Activated CD8-positive, alpha-beta memory T cell treated with anti-CD3 and anti-CD28 coated beads, Interleukin-2, amount 50 U/mL, for 48 hours (primary cell): ENCODE data around the gene IFI30.

Experiments
- DNase-seq: peaks from one replicate; pipeline ENCODE4 v3.0.0-alpha.2; 2020

The IFI30 gene

DNA sequence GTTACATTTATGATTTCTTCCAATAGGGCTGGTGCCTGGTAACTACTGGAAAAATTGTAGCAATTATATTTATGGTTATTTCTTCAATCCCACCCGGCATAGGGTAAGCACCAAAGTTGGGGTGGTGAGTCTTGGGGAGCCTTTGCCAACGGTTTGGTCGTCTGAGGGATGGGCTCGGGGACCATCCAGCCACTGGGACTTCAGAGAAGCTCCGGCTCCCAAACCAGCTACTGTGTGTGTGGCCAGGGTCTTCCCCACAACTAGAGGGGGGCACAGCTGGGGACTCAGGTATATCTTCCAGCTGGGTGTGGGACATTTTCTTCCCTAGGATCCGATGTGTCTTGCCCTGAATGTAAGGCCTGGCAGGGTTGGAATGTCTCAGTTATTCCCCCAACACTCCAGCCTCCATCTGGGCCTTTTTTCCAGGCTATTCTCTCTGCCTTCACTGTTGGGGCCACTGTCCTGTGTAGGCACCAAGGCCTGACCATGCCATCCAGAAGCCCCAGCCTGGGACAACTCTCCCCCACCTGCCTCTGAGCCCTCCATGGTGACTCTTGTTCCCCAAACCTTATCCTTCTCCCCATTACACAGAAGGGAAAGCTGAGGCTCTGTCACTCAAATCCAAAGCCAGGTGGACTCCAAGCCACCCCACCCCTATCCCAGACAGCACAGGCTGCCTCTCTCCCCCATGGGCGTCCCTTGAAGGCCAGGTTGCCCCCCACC is 1.1 kb upstream of the IFI30 start:
- no peak for DNase-seq

DNA sequence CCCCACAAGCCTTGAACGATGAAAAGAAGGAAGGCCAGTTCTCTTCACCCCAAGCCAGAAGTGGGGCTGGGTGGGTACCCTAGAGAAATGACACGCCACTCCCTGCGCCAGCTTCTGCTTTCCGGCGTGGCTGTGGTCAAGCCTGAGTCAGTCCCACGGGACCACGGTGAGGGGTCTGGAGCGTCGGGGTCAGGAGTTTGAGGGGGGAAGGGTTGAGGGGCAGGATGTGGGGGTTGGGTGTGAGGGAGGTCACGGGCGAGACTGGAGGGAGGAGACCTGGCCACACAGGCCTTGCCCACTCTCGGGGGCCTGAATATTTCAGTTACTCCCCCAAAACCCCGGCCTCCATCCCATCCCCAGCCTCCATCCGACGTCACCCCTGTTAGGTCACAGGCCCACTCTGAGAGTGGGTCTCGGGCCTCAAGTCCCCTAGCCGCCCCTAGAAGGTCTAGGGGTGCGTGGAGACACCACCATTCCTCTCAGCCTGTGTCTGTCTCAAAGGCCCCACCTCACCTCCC is 500 bp upstream of the IFI30 start:
- no peak for DNase-seq

DNA sequence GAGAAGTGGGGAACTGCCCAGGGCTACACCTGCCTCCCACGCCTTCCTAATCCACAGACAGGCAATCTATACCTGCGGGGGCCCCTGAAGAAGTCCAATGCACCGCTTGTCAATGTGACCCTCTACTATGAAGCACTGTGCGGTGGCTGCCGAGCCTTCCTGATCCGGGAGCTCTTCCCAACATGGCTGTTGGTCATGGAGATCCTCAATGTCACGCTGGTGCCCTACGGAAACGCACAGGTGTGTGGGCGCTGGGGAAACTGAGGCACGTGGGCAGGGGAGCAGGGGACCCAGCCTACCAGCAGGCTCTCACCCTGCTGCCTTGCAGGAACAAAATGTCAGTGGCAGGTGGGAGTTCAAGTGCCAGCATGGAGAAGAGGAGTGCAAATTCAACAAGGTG is 1.4 kb downstream of the IFI30 start:
- DNase-seq: no peak

DNA sequence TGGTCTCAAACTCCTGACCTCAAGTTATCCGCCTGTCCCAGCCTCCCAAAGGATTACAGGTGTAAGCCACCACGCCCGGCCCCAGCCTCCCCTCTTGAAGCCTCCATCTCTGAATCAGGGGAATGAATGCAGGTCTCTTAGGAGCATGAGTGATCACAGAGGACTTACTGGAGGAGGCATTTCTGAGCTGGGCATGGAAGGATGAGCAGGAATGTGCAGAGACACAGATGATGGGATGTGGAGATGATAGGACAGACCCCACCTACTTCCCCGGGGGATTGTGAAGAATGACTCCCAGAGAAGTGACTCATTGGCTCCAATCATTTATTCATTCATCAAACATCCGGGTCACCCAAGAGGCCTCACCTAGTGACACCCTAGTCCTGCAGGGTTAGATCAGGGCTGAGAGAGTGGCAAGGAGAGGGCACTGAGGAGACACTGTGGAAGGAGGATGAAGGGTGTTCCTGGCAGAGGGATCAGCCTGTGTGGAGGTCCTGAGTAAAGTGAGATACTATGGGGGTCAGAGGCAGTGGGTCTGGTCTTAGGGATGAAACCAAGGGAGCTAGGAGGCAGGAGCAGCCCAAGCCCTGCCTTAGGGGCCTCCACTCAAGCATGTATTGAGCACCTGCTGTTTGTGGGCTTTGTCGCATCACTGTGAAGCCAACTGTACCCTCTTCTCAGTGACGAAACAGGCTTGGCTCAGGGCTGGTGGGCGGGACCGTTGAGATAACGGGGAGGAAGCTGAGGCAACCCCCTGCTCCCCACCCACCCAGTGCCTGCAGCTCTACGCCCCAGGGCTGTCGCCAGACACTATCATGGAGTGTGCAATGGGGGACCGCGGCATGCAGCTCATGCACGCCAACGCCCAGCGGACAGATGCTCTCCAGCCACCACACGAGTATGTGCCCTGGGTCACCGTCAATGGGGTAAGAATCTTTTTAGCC is 3.0 kb downstream of the IFI30 start:
- no peak for DNase-seq

DNA sequence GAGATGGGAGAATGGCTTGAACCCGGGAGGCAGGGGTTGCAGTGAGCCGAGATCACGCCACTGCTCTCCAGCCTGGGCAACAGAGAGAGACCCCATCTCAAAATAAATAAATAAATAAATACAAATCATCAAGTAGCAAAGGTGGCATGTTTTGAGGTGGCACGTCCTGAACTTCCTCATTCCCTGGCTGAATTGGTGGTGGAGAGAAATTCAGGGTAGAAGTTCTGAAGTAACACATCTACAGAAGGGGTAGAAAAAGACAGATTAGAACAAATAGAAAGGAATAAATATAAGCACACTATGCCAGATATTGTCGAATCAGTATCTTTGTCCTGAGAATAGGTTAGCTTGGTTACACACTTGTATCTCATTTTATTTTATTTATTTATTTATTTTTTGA is 6.3 kb downstream of the IFI30 start:
- DNase-seq: no peak

DNA sequence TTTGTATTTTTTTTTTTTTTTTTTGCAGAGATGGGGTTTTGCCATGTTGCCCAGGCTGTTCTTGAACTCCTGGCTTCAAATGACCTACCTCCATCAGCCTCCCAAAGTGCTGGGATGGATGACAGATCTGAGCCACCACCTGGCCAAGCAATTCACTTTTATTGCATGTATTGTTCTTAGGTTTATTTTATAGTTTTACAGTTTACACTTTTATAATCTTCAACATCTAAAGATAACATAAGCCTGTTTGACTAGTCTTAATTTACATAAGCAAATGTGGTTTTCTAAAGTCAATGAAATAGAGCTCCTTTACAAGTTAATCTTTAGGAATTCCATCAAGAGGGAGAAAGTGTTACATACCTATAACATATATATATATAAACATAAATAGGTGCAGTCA is 9.9 kb downstream of the IFI30 start:
- no peak for DNase-seq

DNA sequence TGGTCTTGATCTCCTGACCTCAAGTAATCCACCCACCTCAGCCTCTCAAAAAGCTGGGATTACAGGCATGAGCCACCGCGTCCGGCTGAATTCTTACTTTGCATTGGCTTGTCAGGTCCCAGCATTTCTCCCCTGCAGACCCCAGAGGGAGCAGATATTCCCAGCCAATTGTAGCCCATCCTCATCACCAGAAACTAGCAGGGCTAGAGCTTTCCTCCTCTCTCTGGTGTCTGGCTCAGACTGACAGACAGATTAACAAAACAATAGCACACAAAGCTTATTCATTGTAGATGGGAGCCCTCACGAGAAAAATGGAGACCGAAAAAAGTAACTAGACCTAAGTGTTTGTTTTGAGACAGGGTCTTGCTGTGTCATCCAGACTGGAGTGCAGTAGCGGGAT is 11.9 kb downstream of the IFI30 start:
- DNase-seq: no peak

DNA sequence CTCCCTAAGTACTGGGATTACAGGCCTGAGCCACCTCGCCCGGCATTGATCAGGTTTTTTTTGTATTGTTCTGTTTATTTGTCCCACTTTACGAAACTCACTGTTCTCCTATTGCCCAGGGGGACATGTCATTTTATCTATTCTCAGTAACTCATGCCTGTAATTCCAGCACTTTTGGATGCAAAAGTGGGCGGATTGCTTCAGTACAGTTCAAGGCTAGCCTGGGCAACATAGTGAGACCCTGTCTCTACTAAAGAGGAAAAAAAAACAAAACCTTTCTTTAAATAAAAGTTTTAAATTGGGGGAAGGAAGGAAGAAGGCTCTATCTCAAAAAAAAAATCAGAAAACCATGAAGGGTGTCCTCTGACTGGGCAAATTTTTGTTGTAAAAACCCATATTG is 16.7 kb downstream of the IFI30 start:
- no peak for DNase-seq

DNA sequence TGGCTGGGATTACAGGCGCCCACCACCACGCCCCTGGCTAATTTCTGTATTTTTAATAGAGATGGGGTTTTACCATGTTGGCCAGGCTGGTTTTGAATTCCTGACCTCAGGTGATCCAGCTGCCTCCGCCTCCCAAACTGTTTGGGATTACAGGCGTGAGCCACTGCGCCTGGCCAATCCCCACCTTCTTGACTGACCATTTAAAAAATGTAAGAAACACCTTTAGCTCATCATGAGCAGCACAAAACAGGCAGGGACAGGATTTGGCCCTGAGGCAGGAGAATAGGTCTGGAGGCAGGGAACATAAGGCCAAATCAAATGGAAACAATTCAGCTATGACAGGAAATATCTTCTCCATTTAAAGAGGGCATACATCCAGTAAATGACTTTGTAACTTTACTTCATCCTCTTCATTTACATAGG is 18.0 kb downstream of the IFI30 start:
- no peak for DNase-seq

DNA sequence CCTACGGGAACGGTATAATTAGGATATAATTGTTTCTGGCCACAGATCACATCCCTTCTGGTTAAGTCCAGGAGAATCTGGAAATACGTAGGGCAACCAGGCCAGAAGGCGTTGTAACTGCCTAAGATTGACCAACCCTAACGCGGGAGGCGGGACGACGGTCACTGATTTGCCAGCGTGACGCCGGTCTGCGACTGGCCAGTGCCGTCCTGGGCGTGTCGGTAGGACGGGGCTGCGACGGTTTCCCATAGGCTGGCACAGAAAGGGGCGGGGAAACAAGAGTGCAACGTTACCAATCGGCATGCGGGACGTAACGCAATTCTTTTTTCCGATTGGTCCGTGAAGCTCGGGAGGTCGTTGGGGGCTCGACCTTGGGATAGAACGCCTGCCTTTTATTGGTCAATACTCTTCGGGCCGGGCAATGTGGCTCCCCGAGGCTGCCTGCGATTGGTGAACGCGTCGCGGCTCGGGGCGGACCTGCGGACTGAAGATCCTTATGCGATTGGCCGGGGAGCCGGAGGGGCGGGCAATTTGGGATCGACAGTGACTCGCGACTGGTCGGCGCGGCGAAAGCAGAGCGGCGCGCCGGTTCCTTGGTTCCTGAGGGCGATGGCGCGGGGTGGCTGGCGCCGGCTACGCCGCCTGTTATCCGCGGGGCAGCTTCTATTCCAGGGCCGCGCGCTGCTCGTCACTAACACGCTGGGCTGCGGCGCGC is 19.2 kb downstream of the IFI30 start, which contains the start of gene MPV17L2:
TSS of gene MPV17L2 (plus strand) at position 546 of the 715 bp plus-strand sequence. CDS start at position 610, 64 bp downstream.
- DNase-seq: peak; percentile 97

DNA sequence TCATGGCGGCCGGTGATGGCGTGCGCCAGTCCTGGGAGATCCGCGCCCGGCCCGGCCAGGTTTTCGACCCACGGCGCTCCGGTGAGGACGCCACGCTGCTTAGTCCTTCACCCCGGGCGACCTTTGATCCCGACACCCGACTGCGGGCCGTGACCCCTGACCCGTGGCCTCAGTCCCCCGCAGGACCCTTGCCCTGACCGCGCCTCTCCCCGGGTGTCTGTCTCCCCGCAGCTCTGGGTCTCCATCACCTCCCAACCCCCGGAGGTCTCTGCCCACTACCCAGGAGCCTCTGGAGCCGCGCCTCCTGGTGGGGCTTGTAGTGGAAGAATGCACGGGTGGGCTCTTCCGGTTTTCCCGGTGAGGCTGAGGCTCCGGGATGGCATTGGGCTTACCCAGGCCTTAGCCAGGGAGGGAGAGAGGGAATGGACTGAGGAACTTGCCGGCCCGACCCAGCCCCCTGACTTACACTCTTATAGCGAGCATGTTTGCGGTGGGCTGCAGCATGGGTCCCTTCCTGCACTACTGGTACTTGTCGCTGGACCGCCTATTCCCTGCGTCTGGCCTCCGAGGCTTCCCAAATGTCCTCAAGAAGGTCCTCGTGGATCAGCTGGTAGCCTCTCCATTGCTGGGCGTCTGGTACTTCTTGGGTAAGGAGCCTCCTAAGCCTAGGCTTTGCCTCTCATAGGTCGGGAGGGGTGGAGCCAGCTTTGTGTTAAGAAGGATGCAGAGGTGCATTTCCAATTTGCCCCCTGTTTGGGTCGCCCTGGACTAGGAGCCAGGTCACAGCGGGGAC is 20.0 kb downstream of the IFI30 start:
- no peak for DNase-seq

DNA sequence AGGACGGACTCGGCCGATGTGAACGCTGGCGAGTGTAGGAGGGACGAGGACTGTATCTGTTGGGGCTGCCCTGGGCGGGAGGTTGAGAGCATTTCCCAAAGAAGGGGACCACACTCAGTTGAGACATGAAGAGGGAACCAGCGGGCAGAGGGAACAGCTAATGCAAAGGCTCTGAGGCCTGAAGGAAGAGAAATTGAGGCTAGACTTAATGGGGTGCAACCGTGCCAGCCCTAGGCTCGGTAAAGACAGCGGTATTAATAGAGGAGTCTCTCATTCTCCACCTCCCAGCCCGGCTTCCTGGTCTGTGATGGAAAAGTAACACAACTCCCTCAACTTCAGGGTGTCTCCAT is 20.5 kb downstream of the IFI30 start:
- no peak for DNase-seq

DNA sequence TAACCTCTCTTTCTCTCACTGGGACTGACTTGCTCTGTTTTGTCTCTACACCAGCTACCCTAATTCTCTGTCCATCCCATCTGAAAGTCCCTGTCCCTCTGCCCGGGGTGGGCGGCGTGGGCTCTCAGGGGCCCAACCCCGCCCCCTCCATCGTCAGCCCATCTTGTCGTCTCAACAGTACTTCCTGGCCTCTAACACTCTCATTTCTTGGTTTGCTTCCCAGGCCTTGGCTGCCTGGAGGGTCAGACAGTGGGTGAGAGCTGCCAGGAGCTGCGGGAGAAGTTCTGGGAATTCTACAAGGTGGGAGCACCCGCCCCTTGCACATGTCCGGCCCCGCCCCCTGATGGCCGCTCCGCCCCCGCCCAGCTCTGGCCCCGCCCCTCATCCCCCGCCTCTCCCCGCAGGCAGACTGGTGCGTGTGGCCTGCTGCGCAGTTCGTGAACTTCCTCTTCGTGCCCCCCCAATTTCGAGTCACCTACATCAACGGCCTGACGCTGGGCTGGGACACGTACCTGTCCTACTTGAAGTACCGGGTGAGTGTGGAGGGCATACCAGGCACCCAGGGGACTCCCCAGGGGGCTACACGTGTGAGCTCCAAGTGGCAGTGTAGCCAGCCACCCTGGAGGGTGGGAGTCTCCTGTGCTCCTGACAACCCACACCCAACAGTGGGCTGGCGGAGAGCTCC is 21.1 kb downstream of the IFI30 start:
- DNase-seq: peak; percentile 74

DNA sequence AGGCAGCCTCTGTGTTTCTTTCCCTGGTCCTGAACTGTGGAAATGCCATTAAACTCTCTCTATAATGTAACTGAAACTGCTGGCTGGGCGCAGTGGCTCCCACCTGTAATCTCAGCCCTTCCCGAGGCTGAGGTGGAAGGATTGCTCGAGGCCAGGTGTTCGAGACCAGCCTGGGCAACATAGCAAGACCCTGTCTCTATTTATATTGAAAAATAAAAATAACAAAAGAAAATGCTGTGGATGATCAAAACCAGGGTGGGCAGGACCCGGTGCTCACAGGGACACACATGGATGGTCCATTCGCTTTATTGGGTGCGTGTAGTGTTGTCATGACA is 22.9 kb downstream of the IFI30 start:
- no peak for DNase-seq

DNA sequence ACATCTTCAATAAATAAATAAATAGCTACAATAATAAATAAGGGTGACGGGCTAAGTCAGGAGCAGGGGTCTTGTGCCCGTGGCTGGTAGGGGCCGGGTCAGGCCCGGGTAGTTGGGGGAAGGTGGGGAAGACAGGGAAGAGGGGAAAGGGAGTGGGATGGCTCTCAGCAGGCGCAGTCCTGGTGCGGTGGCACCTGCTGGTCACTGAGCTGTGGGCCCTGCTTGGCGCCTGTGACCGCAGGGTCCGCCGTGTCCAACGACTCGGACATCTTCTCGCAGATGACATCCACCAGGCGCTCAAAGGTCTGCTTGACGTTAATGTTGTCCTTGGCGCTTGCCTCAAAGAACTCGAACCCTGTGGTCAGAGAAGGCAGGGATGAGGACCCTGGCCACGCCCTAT is 23.7 kb downstream of the IFI30 start:
- no peak for DNase-seq

DNA sequence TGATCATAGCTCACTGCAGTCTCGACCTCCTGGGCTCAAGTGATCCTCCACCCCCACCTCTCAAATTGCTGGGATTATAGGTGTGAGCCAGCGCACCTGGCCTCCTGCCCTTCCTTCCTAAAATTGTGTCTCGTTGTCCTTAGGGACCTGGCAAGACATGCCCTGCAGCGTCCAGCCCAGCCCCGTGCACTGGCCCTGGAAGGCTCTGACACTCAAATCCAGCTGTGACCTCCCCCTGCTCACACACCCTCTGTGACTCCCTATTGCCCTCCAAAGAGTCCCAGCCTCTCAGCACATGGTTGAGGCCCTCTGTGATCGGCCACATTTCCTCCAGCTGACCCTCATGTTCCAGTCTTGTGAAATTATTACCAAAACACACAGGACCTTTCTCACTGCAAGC is 24.3 kb downstream of the IFI30 start:
- no peak for DNase-seq

DNA sequence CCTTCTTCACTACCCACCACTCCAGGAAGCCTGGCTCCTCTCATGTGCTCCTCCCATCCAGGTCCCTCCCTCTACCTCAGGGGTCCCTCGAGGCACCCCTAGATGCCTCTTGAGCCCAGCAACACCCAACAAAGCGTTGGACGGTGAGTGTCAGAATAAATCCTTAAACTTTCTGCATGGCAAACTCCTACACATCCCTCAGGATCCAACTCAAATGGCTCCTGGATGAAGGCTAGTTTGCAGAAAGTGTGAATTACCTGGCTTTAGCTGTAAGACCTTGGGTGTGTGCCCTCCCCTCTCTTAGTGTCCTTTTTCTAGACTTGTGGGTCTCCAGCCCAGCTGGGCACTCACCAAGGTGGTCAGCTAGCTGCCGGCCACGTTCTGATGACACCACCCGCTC is 24.8 kb downstream of the IFI30 start:
- no peak for DNase-seq

DNA sequence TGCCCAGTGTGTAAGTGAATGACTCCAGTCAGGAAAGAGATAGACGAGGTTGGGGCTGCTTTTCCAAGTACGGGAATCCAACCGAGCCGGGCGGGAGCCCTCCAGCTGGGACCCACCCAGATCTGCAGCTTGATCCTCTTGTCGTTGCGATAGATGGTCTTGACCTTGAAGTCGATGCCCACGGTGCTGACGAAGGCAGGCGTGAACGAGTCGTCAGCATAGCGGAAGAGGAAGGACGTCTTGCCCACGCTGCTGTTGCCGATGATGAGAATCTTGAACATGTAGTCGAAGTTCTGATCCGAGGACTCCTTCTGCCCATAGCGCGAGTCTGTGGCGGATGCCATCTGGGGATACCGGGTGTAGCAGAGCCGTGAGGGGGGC is 28.8 kb downstream of the IFI30 start:
- DNase-seq: no peak

DNA sequence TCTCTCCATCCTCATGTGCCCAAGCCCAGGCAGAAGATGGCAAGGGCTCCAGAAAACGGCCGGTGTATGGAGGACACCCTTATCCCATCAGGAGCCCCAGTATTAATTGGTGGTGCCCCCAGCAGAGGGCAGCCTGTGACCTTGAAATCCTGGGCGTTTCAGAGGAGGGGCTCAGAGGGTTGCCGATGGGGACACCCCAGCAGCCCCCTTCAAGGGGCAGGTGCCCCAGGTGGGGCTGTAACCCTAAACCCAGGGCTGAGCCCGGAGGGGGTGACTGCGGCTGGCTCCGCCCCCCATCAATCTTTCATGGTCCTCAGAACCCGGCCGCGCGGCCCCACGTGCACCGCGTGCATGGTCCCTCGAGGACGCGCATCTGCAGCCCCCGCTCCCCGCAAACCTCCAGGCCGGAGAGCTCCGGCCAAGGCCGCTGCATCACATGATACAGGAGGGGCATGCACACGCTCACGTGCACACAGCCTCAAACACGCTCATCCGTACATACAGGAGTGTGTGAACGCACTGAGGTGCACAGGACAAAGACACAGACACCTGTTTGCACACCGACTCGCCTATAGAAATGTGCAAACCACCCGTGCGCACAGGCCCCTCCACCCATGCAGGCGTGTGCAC is 29.3 kb downstream of the IFI30 start:
- DNase-seq: peak; percentile 69

DNA sequence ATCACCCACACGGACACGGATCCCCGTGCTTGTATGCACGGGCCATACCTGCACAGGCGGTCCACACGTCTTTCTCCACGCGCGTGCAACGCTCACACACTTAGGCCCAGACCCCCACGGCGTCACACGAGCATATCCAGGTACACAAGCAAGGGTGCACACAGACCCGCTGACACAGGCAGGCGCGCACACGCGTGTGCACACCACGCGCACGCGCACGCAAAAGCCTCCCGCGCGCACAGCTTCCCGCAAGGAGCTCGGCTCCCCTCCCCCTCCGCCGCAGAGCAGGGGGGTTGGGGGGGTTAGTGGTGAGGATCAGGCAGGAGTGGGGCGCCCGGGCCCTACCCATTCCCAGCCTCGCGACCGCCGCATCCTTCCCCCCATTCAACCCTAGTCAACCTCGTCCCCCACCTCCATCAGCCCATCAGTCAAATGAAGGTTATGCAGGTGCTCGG is 29.8 kb downstream of the IFI30 start:
- no peak for DNase-seq

DNA sequence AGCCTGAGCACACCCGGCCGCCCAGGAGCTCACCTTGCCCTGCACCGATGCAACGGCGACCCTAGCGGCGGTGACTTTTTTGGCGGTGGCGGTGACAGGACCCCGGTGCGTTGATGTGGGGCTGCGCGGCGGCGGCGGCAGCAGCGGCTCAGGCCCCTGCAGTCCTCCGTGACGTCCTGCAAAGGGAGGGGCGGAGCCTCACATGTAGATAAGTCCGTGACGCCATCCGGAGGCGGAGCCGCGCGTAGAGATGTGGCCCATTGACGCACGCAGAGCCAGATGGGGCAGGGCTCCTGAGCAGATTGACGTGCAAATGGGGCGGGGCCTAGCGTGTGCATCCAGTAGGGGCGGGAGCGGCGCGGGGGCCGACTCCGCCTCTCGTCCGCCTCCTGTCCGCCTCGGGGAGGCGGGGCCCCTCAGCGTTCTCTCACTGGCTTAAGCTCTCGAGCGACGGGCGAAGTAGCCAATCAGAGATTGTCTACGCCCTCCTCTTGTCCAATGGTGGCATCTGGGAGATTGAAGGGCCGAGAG is 30.3 kb downstream of the IFI30 start, which contains the start of gene RAB3A:
TSS of gene RAB3A (minus strand) at position 180 of the 531 bp plus-strand sequence. CDS start 1,302 bp downstream, outside the sequence.
- DNase-seq: peak; percentile 99
